Measurements from ENCODE around the gene HOXB13.
"Not testable (repeated sequence)": the region's sequence is repeated elsewhere in the genome, so short reads cannot be mapped to it uniquely, and the experiment has no call there.

Gene HOXB13

GRCh38 chr17:48726114-48726915 lies 2.2 kb downstream of the HOXB13 start:
- no peak for FAIRE-seq

GRCh38 chr17:48725288-48726064 lies 3.1 kb downstream of the HOXB13 start:
- FAIRE-seq = no peak

GRCh38 chr17:48725004-48725287 lies 3.6 kb downstream of the HOXB13 start:
- FAIRE-seq = no peak

- no peak for FAIRE-seq
These were observed 4.1 kb downstream of the HOXB13 start for GRCh38 chr17:48724251-48725003.

GRCh38 chr17:48723423-48724250 lies 4.9 kb downstream of the HOXB13 start:
- FAIRE-seq = no peak

- FAIRE-seq = no peak
These were observed 5.6 kb downstream of the HOXB13 start, which contains the start of gene PRAC2 for GRCh38 chr17:48722915-48723422. Gene PRAC2, plus strand, starts transcription at chr17:48723185. Its CDS starts 1,226 bp downstream, at chr17:48724411.

- no peak for FAIRE-seq
These were observed 6.2 kb downstream of the HOXB13 start, which contains the start of gene PRAC1 for GRCh38 chr17:48722201-48722907. Gene PRAC1, minus strand, starts transcription at chr17:48722518. Its CDS starts 126 bp downstream, at chr17:48722392.

GRCh38 chr17:48721009-48721402 lies 7.5 kb downstream of the HOXB13 start:
- no peak for FAIRE-seq

GRCh38 chr17:48720266-48721008 lies 8.1 kb downstream of the HOXB13 start:
- no peak for FAIRE-seq

GRCh38 chr17:48719642-48720265 lies 8.8 kb downstream of the HOXB13 start:
- no peak for FAIRE-seq

GRCh38 chr17:48718761-48719641 lies 9.5 kb downstream of the HOXB13 start:
- FAIRE-seq = no peak

- FAIRE-seq = no peak
These were observed 10.3 kb downstream of the HOXB13 start for GRCh38 chr17:48718227-48718760.

- FAIRE-seq = no peak
These were observed 11.0 kb downstream of the HOXB13 start for GRCh38 chr17:48717367-48718226.

GRCh38 chr17:48716549-48716948 lies 12.0 kb downstream of the HOXB13 start:
- FAIRE-seq = not testable (repeated sequence)

GRCh38 chr17:48715496-48716399 lies 12.8 kb downstream of the HOXB13 start:
- FAIRE-seq = no peak

GRCh38 chr17:48711128-48711527 lies 17.4 kb downstream of the HOXB13 start:
- FAIRE-seq = no peak

All from islet of Langerhans (tissue), 1 donor.